Activated T-helper 2 cell treated with anti-CD3 and anti-CD28 coated beads, Interferon-gamma antibody, Interleukin-2, Interleukin-4, amounts not matched to agents 10 μg/mL and 5 μg/mL and 100 μg/mL, durations not matched to agents 14 hours and 24 hours and 36 hours (primary cell): ENCODE measurements around the gene SLC30A2. TPM values are rescaled to one million over a fixed set of nuclear protein-coding genes. Genes with fewer than 3 reads are reported as not detected.

Experiments used
- DNase-seq: peaks from one replicate; pipeline ENCODE4 v3.0.0; 2021; ENCODE audit warnings: low spot score
- H3K27ac Mint-ChIP-seq: one replicate; pipeline ENCODE4 v1.8.0; 2021; ENCODE audit warnings: mixed read lengths
- H3K27me3 Mint-ChIP-seq: one replicate; pipeline ENCODE4 v1.8.0; 2021; ENCODE audit warnings: low read depth, mixed read lengths
- H3K36me3 Mint-ChIP-seq: one replicate; pipeline ENCODE4 v1.8.0; 2021; ENCODE audit warnings: low read depth, mixed read lengths
- H3K4me1 Mint-ChIP-seq: one replicate; pipeline ENCODE4 v1.8.0; 2021; ENCODE audit warnings: low read depth, mixed read lengths
- H3K4me3 Mint-ChIP-seq: one replicate; pipeline ENCODE4 v1.8.0; 2021; ENCODE audit warnings: low read depth, mild to moderate bottlenecking, moderate library complexity, mixed read lengths
- H3K9me3 Mint-ChIP-seq: one replicate; pipeline ENCODE4 v1.8.0; 2021; ENCODE audit warnings: mixed read lengths
- intact Hi-C: fragments of 100-400 bp; cut with micrococcal nuclease; formaldehyde crosslinking; loops from one replicate; pipeline ENCODE4 v1.15.1; 2023
- total RNA-seq: library from RNA; stranded (reverse); gene quantifications from 2 replicates; pipeline ENCODE4 v1.2.3, GENCODE V29; 2022

Gene SLC30A2
- total RNA-seq, 1 donor from 2014 or later: not detected

DNA sequence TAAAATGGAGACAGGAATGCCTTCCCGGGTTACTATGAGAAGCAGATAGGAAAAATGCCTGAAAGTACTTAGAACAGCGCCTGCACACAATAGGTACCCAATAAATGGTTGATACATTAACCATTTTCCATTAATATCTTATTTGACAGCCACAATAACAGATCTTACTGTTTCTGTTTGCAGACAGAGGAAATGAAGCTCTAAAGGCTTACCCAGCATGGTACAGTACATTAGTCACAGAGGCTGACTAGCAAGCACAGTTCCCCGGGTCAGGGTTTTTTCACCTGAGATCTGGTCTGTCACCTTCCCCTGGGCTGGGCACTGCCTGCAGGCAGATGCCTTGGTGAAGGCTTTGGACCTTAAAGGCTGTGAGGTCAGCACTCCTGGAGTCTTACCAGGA lies 18.6 kb upstream of the SLC30A2 start:
- no peaks in the 10 kb centered on the region for H3K4me1 Mint-ChIP-seq
- H3K27me3 Mint-ChIP-seq: peaks cover 28% of the 10 kb centered on the region
- no peak for DNase-seq
- no peaks in the 10 kb centered on the region for H3K9me3 Mint-ChIP-seq
- no peaks in the 10 kb centered on the region for H3K36me3 Mint-ChIP-seq
- no peak overlapping the region for H3K4me3 Mint-ChIP-seq
- intact Hi-C loops: no loop called here
- no peak overlapping the region for H3K27ac Mint-ChIP-seq

- no peak overlapping the region for H3K27ac Mint-ChIP-seq
- H3K36me3 Mint-ChIP-seq: no peaks in the 10 kb centered on the region
- no peak for DNase-seq
- H3K4me1 Mint-ChIP-seq: no peaks in the 10 kb centered on the region
- intact Hi-C loops: no loop called here
- H3K9me3 Mint-ChIP-seq: no peaks in the 10 kb centered on the region
- no peak overlapping the region for H3K4me3 Mint-ChIP-seq
- H3K27me3 Mint-ChIP-seq: peaks cover 32% of the 10 kb centered on the region
Observed at GRCh38 chr1:26060832-26061574, 15.1 kb upstream of the SLC30A2 start.

GRCh38 chr1:26059906-26060305 lies 14.0 kb upstream of the SLC30A2 start:
- Mint-ChIP-seq H3K4me1 (no peaks in the 10 kb centered on the region), H3K27me3 (peaks cover 34% of the 10 kb centered on the region), H3K36me3 (no peaks in the 10 kb centered on the region), H3K9me3 (no peaks in the 10 kb centered on the region), H3K27ac (no peak overlapping the region), H3K4me3 (no peak overlapping the region)
- no peak for DNase-seq
- intact Hi-C loops: no loop called here

DNA sequence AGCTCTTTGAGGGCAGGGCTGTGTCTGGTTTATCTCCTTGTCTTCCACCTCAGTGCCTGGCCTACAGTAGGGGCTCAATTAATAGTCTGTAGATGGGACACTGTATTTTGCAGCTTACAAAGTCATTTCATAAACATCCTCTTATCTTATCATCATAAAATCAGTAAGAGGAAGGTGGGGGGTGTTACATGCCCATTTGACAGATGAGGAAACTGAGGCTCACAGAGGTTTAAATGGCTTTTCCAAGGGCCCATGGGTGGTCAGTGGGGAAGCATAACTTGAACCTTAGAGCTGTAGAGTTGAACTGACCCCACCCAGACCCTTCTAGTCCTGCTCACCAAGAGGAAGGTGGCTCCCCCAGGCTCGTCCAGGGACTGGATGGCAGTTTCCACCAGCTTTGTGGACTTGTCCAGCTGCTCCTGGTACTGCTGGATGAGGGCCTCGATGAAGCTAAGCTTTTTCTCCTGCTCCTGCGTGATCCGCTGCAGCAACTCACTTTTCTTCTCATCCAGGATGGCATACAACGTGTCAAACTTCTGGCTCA lies 12.2 kb upstream of the SLC30A2 start:
- Mint-ChIP-seq H3K36me3 (no peaks in the 10 kb centered on the region), H3K9me3 (no peaks in the 10 kb centered on the region), H3K4me1 (no peaks in the 10 kb centered on the region), H3K27me3 (peaks cover 39% of the 10 kb centered on the region), H3K27ac (no peak overlapping the region), H3K4me3 (no peak overlapping the region)
- intact Hi-C loops: no loop called here
- DNase-seq: no peak

GRCh38 chr1:26057189-26057588 lies 11.3 kb upstream of the SLC30A2 start:
- H3K27ac Mint-ChIP-seq: no peak overlapping the region
- H3K27me3 Mint-ChIP-seq: peaks cover 38% of the 10 kb centered on the region
- no peak for DNase-seq
- H3K4me3 Mint-ChIP-seq: no peak overlapping the region
- H3K9me3 Mint-ChIP-seq: no peaks in the 10 kb centered on the region
- H3K4me1 Mint-ChIP-seq: no peaks in the 10 kb centered on the region
- intact Hi-C loops: no loop called here
- no peaks in the 10 kb centered on the region for H3K36me3 Mint-ChIP-seq

DNA sequence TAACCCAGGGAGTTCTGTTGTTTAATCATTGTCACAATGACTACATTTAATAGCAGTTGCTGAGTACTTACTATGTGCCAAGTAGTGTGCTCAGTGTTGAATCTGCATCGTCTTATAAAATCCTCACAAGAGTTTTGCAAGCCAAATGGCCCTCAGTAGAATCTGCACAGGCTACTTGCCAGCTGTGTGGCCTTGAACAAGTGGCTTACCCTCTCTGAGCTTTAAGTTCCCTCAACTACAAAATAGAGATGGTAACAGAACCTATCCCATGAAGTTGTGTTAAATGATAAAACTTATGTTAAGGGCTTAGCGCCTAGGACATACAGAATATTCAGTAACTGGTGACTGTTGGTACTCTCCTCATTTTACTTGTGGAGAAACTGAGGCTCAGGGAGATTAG lies 9.1 kb upstream of the SLC30A2 start:
- no peak for DNase-seq
- Mint-ChIP-seq H3K36me3 (no peaks in the 10 kb centered on the region), H3K9me3 (no peaks in the 10 kb centered on the region), H3K4me3 (no peak overlapping the region), H3K27me3 (peaks cover 49% of the 10 kb centered on the region), H3K27ac (no peak overlapping the region), H3K4me1 (no peaks in the 10 kb centered on the region)
- intact Hi-C loops: no loop called here

DNA sequence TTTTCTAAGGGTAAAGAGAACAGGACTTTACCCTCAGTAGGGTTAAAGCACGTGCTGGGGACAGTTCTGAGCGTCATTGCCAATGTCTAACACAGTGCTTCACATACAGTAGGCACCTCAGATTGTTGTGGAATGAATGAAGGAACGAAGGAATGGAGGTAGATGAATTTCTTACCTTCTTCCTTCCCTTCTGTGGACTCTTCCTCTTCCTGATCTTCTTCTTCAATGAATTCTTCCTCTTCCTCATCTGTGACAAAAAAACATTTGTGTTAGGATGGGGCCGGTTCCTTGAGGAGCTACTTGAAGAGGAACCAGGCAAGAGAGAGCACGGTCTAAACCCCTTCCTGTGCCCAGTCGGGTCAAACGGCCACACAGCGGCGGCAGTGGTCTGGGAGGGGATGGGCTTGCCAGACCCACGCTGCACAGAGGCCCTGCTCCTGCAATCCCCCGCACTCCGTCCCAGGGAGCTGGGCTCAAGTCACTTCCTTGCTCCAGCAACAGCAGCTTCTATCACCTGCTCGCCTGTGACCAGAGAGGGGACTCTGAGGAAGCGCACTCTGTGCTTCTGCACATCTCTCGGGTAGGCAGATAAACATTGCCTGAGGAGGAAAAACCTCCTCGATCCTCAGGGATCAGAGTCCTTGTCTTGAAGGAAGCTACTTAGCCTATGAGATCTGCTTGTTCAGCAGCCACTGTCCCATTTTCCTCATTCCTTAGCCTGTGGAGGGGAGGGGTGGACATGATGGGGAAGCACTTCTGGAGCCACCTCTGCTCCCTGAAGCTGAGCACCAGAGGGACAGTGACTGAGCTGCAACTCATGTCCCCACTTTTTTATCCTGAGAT lies 8.0 kb upstream of the SLC30A2 start:
- Mint-ChIP-seq H3K9me3 (no peaks in the 10 kb centered on the region), H3K27me3 (peaks cover 55% of the 10 kb centered on the region), H3K27ac (no peak overlapping the region), H3K36me3 (no peaks in the 10 kb centered on the region), H3K4me3 (no peak overlapping the region), H3K4me1 (no peaks in the 10 kb centered on the region)
- intact Hi-C loops: no loop called here
- DNase-seq: no peak

GRCh38 chr1:26050248-26050640 lies 4.3 kb upstream of the SLC30A2 start:
- peaks cover 63% of the 10 kb centered on the region for H3K27me3 Mint-ChIP-seq
- DNase-seq: no peak
- H3K36me3 Mint-ChIP-seq: no peaks in the 10 kb centered on the region
- no peaks in the 10 kb centered on the region for H3K9me3 Mint-ChIP-seq
- intact Hi-C loops: no loop called here
- H3K4me3 Mint-ChIP-seq: no peak overlapping the region
- no peaks in the 10 kb centered on the region for H3K4me1 Mint-ChIP-seq
- H3K27ac Mint-ChIP-seq: no peak overlapping the region

DNA sequence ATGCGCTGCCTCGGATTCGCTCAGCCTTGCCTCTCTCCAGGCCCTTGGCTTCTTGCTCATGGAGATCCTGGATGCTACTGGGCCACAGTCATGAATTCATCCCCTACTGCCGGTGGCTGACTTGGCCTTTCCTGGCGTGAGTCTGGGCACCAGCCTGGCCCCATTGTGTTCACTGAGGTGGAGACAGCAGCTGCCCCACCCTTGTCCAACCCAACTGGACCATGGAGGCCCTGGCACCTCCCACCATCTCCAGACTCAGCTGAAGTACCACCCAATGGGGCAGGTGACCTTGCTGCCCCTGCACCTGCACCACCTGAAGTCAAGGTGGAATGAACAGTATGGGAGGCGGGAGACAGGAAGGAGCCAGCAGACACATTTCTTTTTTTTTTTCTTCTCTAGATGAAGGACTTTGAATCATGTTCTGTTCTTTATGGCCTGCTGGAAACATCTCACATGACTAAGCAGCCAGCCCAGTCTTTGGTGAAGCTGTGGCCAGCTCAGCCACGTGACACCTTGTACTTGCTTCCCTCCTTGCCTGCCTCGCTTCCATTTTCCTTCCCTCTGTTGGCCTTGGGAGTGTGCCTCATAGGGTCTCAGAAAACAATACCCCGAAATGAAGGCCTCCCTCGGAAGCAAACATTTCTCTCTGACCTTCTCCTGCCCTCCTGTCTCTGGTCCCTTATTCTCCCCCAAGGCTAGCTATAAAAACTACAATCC lies 3.8 kb upstream of the SLC30A2 start:
- Mint-ChIP-seq H3K9me3 (no peaks in the 10 kb centered on the region), H3K27me3 (peaks cover 68% of the 10 kb centered on the region), H3K4me3 (no peak overlapping the region), H3K4me1 (no peaks in the 10 kb centered on the region), H3K27ac (no peak overlapping the region), H3K36me3 (no peaks in the 10 kb centered on the region)
- no peak for DNase-seq
- intact Hi-C loops: loop anchor here (10.0 kb wide), 1 partner anchor 355 kb away; no protein-coding TSS in a partner anchor

GRCh38 chr1:26047278-26047874 lies 1.5 kb upstream of the SLC30A2 start:
- intact Hi-C loops: loop anchor here (10.0 kb wide), 1 partner anchor 357 kb away; no protein-coding TSS in a partner anchor
- Mint-ChIP-seq H3K4me1 (no peaks in the 10 kb centered on the region), H3K27ac (no peak overlapping the region), H3K4me3 (no peak overlapping the region), H3K27me3 (peaks cover 73% of the 10 kb centered on the region), H3K36me3 (no peaks in the 10 kb centered on the region), H3K9me3 (no peaks in the 10 kb centered on the region)
- DNase-seq: no peak

- Mint-ChIP-seq H3K4me3 (no peak overlapping the region), H3K27ac (no peak overlapping the region), H3K36me3 (no peaks in the 10 kb centered on the region), H3K4me1 (no peaks in the 10 kb centered on the region), H3K27me3 (peaks cover 75% of the 10 kb centered on the region), H3K9me3 (no peaks in the 10 kb centered on the region)
- intact Hi-C loops: loop anchor here (10.0 kb wide), 1 partner anchor 358 kb away; no protein-coding TSS in a partner anchor
- no peak for DNase-seq
Observed at GRCh38 chr1:26046246-26047095, 553 bp upstream of the SLC30A2 start.
